HEK293T (cell line): ENCODE measurements around the gene TMED4.

Experiments
- BHLHE40 ChIP-seq: fragments of 450-650 bp; IDR thresholded peaks from 2 replicates; pipeline ENCODE4 v1.6.1; 2016; ENCODE audit warnings: mild to moderate bottlenecking, moderate library complexity, borderline replicate concordance
- FOXM1 ChIP-seq: fragments of 450-650 bp; IDR thresholded peaks from 2 replicates; pipeline ENCODE4 v1.6.1; 2017; ENCODE audit warnings: mild to moderate bottlenecking, borderline replicate concordance
- L3MBTL2 ChIP-seq: fragments of 450-650 bp; conservative IDR thresholded peaks from 2 replicates; pipeline ENCODE4 v1.6.1; 2016; ENCODE audit warnings: mild to moderate bottlenecking
- LEF1 ChIP-seq: fragments of 450-650 bp; IDR thresholded peaks from 2 replicates; pipeline ENCODE4 v1.6.1; 2017; ENCODE audit warnings: mild to moderate bottlenecking, borderline replicate concordance
- SUZ12 ChIP-seq: fragments of 450-650 bp; IDR thresholded peaks from 2 replicates; pipeline ENCODE4 v1.6.1; 2016; ENCODE audit warnings: mild to moderate bottlenecking

DNA sequence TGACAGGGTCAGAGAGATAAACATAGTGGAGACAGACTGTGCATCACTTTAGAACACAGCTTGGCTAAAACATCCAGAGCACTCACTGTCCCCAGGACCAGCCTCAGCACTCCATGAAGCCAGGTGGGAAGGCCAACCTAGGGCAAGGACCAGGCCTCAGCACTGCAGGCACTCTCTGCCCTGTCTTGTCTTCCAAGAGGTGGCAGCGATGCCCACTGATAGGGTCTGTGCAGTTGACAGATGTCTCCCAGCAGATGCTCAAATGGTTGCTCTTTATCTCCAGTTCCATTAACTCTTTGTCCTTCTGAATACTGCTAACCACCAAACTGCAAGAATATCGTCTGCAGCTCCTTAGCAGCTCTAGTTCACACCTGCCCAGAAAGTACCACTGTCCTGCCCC is 17.4 kb downstream of the TMED4 start:
- TF ChIP-seq BHLHE40 (no peak), FOXM1 (no peak), SUZ12 (no peak), LEF1 (no peak), L3MBTL2 (no peak)
